SK-N-SH (cell line): ENCODE results near the gene AP3D1.

Experiments used
- CTCF ChIP-seq: fragments of 200-600 bp; sonication (generic); IDR thresholded peaks from 2 replicates; pipeline ENCODE4 v1.6.1; 2017; ENCODE audit warnings: antibody characterized with exemption, mild to moderate bottlenecking, moderate library complexity
- ELF1 ChIP-seq: IDR thresholded peaks from 2 replicates; pipeline ENCODE4 v1.4.0; 2012
- EP300 ChIP-seq, 2 experiments: IDR thresholded peaks; 2 replicates each; pipeline versions ENCODE4 v1.4.0 to v1.6.1; 2012; ENCODE audit warnings: borderline replicate concordance in 1 of 2, low read depth in 1 of 2, low read length in 1 of 2
- EZH2phosphoT487 ChIP-seq: fragments of 200-600 bp; sonication (generic); IDR thresholded peaks from 2 replicates; pipeline ENCODE4 v1.6.1; 2017; ENCODE audit warnings: low read depth, mixed run types, mild to moderate bottlenecking, antibody characterized with exemption, moderate library complexity, borderline replicate concordance
- NFIC ChIP-seq: IDR thresholded peaks from 2 replicates; pipeline ENCODE4 v1.4.0; 2012; ENCODE audit warnings: borderline replicate concordance
- NRF1 ChIP-seq: IDR thresholded peaks from 2 replicates; pipeline ENCODE4 v1.6.1; 2012; ENCODE audit warnings: low read depth, mild to moderate bottlenecking, low read length
- PBX3 ChIP-seq: IDR thresholded peaks from 2 replicates; pipeline ENCODE4; 2012
- RCOR1 ChIP-seq: fragments of 150-350 bp; IDR thresholded peaks from 2 replicates; pipeline ENCODE4 v1.6.1; 2017; ENCODE audit warnings: antibody characterized with exemption, low read length
- REST ChIP-seq: IDR thresholded peaks from 2 replicates; pipeline ENCODE4 v1.6.1; 2012; ENCODE audit warnings: mild to moderate bottlenecking, low read depth, low read length, moderate library complexity
- SIN3A ChIP-seq: IDR thresholded peaks from 2 replicates; pipeline ENCODE4 v1.6.1; 2012; ENCODE audit warnings: low read depth, mild to moderate bottlenecking, low read length, moderate library complexity, borderline replicate concordance
- TAF1 ChIP-seq: IDR thresholded peaks from 2 replicates; pipeline ENCODE4 v1.6.1; 2012; ENCODE audit warnings: low read depth, mild to moderate bottlenecking, low read length, moderate library complexity, borderline replicate concordance
- USF2 ChIP-seq: fragments of 150-350 bp; IDR thresholded peaks from 2 replicates; pipeline ENCODE4 v1.6.1; 2017; ENCODE audit warnings: antibody characterized with exemption, low read length, low read depth, borderline replicate concordance
- TF ChIP-seq, protein P1 (sequence below): IDR thresholded peaks from 2 replicates; pipeline ENCODE4 v1.4.0; 2012; ENCODE audit warnings: low read depth

DNA sequence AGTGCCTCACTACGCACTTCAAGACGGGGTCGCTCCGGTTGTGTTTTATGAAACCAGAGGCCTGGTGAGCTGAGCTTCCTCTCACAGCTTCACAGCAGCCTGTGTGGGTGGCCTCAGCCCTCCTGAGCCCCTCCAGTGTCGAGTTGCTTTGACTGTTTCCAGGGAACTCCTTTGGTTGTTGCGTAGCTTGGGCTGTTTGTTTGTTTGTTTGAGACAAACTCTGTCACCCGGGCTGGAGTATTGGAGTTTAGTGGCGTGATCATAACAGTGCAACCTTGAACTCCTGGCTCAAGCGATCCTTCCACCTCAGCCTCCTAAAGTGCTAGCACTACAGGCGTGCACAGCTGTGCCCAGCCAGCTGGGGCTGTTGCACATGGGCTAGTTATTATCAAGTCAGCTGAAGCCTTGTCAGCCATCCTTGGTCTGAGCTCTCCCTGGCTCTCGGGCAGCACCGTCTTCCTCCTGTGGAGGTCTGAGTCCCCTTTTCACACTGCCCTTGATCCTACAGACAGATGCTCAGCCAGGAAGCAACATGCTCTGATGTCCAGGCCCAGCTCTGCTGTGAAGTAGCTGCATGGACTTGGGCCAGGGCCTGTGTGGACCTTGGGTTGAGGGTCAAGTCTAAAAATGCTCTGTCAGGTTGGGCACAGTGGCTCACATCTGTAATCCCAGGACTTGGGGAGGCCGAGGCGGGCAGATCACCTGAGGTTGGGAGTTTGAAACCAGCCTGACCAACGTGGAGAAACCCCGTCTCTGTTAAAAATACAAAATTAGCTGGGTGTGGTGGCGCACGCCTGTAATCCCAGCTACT lies 22.6 kb upstream of the AP3D1 start:
- TF ChIP-seq CTCF (no peak), NFIC (no peak), TAF1 (no peak), EP300 (IDR thresholded peaks at IDR 0.05; ENCODE audit: borderline replicate concordance in 1 of 2, low read depth in 1 of 2, low read length in 1 of 2) (no peak), USF2 (no peak), PBX3 (no peak), RCOR1 (no peak), ELF1 (no peak), EZH2phosphoT487 (no peak), NRF1 (no peak), SIN3A (no peak), REST (no peak)
- TF ChIP-seq, protein P1, sequence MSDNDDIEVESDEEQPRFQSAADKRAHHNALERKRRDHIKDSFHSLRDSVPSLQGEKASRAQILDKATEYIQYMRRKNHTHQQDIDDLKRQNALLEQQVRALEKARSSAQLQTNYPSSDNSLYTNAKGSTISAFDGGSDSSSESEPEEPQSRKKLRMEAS: no peak
